Measurements from ENCODE around the gene PRSS8.

Gene PRSS8

DNA sequence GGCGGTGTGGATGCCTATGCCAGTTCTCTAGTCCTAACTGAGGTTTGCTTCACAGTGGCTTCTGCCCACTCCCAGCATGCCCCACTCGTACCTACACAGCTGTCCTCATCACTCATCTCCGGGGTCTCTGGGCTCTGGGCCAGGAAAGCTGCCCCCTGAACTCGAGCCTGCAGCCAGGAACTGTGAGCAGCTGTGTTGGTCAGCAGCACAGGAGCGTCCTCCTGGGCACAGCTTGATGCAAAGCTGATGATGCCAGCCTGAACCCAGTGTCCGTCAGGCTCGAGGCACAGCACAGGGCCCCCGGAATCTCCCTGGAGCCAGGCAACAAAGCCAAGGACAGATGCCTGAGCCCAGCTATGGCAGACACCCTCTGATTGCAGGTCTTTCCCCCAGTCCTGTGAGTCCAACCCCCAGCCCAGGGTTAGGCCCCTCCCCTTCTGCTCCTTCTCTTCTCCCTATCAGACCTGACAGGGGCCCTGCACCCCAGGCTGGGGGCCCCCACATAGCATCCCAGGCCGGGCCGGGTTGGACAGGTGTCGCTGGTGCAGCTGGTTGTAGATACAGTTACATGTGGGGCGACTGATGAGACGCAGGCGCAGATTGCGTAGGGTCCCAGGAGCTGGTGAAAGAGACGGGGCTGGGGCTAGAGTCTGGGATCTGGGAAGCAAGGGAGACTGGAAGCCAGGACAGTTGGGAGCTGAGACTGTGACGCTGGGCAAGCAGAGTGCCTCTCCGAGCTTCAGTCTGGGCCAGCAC, 49.5 kb downstream of the PRSS8 start:
- DNase-seq (ENCODE audit: extremely low spot score) = no peak
- TF ChIP-seq FOXK2 (IDR thresholded peaks at IDR 0.05) = no peak
- no peak for TF ChIP-seq BHLHE40 (IDR thresholded peaks at IDR 0.05; ENCODE audit: borderline replicate concordance)
- no peak for TF ChIP-seq ZNF384 (IDR thresholded peaks at IDR 0.05)
- TF ChIP-seq NFRKB (IDR thresholded peaks at IDR 0.05) = no peak
- no peak for TF ChIP-seq CTBP1 (IDR thresholded peaks at IDR 0.05; ENCODE audit: borderline replicate concordance)
- TF ChIP-seq, protein P1, sequence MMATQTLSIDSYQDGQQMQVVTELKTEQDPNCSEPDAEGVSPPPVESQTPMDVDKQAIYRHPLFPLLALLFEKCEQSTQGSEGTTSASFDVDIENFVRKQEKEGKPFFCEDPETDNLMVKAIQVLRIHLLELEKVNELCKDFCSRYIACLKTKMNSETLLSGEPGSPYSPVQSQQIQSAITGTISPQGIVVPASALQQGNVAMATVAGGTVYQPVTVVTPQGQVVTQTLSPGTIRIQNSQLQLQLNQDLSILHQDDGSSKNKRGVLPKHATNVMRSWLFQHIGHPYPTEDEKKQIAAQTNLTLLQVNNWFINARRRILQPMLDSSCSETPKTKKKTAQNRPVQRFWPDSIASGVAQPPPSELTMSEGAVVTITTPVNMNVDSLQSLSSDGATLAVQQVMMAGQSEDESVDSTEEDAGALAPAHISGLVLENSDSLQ (IDR thresholded peaks at IDR 0.05) = no peak
- TF ChIP-seq ARNT (IDR thresholded peaks at IDR 0.05) = no peak
- no peak for TF ChIP-seq TARDBP (IDR thresholded peaks at IDR 0.05)
- TF ChIP-seq L3MBTL2 (conservative IDR thresholded peaks at IDR 0.05) = no peak
- no peak for TF ChIP-seq ELF4 (IDR thresholded peaks at IDR 0.05)
- TF ChIP-seq SP1 (IDR thresholded peaks at IDR 0.05) = no peak
- TF ChIP-seq LEF1 (IDR thresholded peaks at IDR 0.05; ENCODE audit: borderline replicate concordance) = no peak
- no peak for TF ChIP-seq SUZ12 (IDR thresholded peaks at IDR 0.05)
- no peak for TF ChIP-seq HDGF (IDR thresholded peaks at IDR 0.05; ENCODE audit: borderline replicate concordance)
- no peak for TF ChIP-seq FOXM1 (IDR thresholded peaks at IDR 0.05; ENCODE audit: borderline replicate concordance)
- TF ChIP-seq FOXA1 (IDR thresholded peaks at IDR 0.05) = no peak
- POLR2A ChIA-PET = interaction anchor here (0.7 to 3.2 kb wide), 4 partner anchors 9 to 422 kb away, joined by 3 to 23 read pairs (median 4); partner anchors contain the start of genes KAT8, RUSF1, ZNF646 and ZNF668
- CTCF ChIA-PET = no interaction called here

DNA sequence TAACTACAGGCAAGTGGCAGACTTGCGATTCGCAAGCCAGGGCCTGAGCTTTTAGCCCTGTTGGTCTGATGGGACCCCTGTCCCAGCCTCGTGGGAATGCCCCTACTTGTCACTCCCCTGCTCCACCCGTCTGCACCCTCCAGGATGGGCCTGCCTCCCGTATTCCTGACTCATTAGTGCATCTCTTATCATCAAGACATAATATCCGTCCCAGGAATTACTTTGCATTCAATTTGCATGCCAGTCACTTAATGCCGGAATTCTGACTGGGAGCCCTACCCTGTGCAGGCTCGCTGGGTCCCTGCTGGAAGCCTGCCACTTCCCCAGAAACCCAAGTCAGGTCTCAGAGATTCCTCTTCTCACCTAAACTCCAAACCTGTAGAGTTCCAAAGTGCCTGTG, 50.1 kb downstream of the PRSS8 start:
- no peak for DNase-seq (ENCODE audit: extremely low spot score)
- TF ChIP-seq BHLHE40 (IDR thresholded peaks at IDR 0.05; ENCODE audit: borderline replicate concordance) (no peak), L3MBTL2 (conservative IDR thresholded peaks at IDR 0.05) (no peak), SUZ12 (IDR thresholded peaks at IDR 0.05) (no peak), TARDBP (IDR thresholded peaks at IDR 0.05) (no peak), ZNF384 (IDR thresholded peaks at IDR 0.05) (no peak), ELF4 (IDR thresholded peaks at IDR 0.05) (no peak), HDGF (IDR thresholded peaks at IDR 0.05; ENCODE audit: borderline replicate concordance) (no peak), CTBP1 (IDR thresholded peaks at IDR 0.05; ENCODE audit: borderline replicate concordance) (no peak), ARNT (IDR thresholded peaks at IDR 0.05) (no peak), SP1 (IDR thresholded peaks at IDR 0.05) (no peak), FOXM1 (IDR thresholded peaks at IDR 0.05; ENCODE audit: borderline replicate concordance) (no peak), FOXA1 (IDR thresholded peaks at IDR 0.05) (no peak), NFRKB (IDR thresholded peaks at IDR 0.05) (no peak), LEF1 (IDR thresholded peaks at IDR 0.05; ENCODE audit: borderline replicate concordance) (no peak), FOXK2 (IDR thresholded peaks at IDR 0.05) (no peak)
- TF ChIP-seq, protein P1 (IDR thresholded peaks at IDR 0.05) = no peak
- CTCF ChIA-PET = no interaction called here
- POLR2A ChIA-PET = interaction anchor here (0.7 to 3.2 kb wide), 4 partner anchors 8 to 423 kb away, joined by 3 to 23 read pairs (median 3); partner anchors contain the start of genes KAT8, RUSF1, ZNF646 and ZNF668

DNA sequence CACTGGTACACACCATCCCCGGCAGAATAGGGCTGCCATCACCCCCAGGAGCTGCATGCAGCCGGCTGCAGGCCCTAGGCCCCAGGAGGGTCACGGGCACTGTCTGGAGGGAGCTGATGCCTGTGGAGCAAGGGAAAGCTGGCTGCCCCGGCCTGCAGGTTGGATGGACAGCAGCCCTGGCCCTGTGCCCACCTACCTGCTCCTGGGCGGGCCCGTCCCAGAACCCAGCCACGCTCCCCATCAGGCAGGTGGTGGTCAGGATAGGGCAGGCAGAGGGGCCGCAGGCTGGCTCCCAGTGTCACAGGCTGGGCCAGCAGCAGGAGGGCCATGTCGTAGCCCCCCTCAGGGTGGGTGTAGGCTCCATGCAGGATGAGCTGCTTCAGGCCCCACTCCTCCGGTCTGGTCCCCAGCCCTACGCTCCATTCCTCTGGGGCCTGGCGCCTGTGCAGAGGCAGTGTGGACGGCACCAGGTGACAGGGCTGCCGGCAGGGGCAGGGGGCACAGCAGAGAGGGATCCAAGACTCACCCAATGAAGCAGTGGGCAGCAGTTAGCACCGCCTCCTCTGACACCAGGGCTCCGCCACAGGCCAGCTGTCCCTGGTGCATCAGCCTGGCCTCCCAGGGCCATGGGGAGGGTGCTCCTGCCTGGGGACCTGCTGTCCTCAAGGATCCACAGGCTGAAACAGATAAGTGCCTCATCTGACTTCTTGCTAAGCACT, 50.8 kb downstream of the PRSS8 start:
- TF ChIP-seq FOXM1 (IDR thresholded peaks at IDR 0.05; ENCODE audit: borderline replicate concordance) = no peak
- TF ChIP-seq CTBP1 (IDR thresholded peaks at IDR 0.05; ENCODE audit: borderline replicate concordance) = no peak
- TF ChIP-seq SP1 (IDR thresholded peaks at IDR 0.05) = no peak
- TF ChIP-seq ELF4 (IDR thresholded peaks at IDR 0.05) = no peak
- TF ChIP-seq LEF1 (IDR thresholded peaks at IDR 0.05; ENCODE audit: borderline replicate concordance) = no peak
- TF ChIP-seq BHLHE40 (IDR thresholded peaks at IDR 0.05; ENCODE audit: borderline replicate concordance) = no peak
- no peak for TF ChIP-seq HDGF (IDR thresholded peaks at IDR 0.05; ENCODE audit: borderline replicate concordance)
- DNase-seq (ENCODE audit: extremely low spot score) = no peak
- POLR2A ChIA-PET = interaction anchor here (0.8 to 3.2 kb wide), 2 partner anchors 9 to 10 kb away, joined by 3 to 23 read pairs; partner anchors contain the start of genes ZNF646 and ZNF668
- CTCF ChIA-PET = no interaction called here

DNA sequence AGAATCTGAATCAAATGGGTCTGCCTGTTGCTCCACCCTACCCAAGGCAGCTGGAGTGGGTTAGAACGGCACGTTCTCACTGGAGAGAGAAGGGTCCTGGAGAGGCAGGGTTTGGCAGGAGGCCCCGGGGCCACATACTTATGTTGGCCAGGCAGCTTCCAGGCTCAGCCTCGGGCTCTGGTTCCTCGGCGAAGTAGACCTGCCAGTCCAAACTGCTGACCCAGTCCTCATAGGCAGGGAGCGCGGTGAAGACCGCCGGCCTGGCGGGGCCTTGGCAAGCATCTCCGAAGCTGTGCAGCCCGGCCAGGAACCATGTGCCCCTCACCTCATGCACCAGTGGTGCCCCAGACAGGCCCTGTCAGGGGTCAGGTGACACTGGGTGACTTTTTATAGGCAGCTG, 51.5 kb downstream of the PRSS8 start:
- ChIA-PET POLR2A (interaction anchor here (3.2 kb wide), 1 partner anchor 9 kb away, joined by 23 read pairs; the partner anchor contains the start of genes ZNF646 and ZNF668), CTCF (no interaction called here)
- no peak for TF ChIP-seq NFRKB (IDR thresholded peaks at IDR 0.05)
- TF ChIP-seq HDGF (IDR thresholded peaks at IDR 0.05; ENCODE audit: borderline replicate concordance) = no peak
- no peak for TF ChIP-seq L3MBTL2 (conservative IDR thresholded peaks at IDR 0.05)
- no peak for TF ChIP-seq FOXM1 (IDR thresholded peaks at IDR 0.05; ENCODE audit: borderline replicate concordance)
- TF ChIP-seq SP1 (IDR thresholded peaks at IDR 0.05) = no peak
- TF ChIP-seq SUZ12 (IDR thresholded peaks at IDR 0.05) = no peak
- TF ChIP-seq CTBP1 (IDR thresholded peaks at IDR 0.05; ENCODE audit: borderline replicate concordance) = no peak
- no peak for TF ChIP-seq BHLHE40 (IDR thresholded peaks at IDR 0.05; ENCODE audit: borderline replicate concordance)
- TF ChIP-seq FOXA1 (IDR thresholded peaks at IDR 0.05) = no peak
- no peak for TF ChIP-seq LEF1 (IDR thresholded peaks at IDR 0.05; ENCODE audit: borderline replicate concordance)
- DNase-seq (ENCODE audit: extremely low spot score) = no peak

DNA sequence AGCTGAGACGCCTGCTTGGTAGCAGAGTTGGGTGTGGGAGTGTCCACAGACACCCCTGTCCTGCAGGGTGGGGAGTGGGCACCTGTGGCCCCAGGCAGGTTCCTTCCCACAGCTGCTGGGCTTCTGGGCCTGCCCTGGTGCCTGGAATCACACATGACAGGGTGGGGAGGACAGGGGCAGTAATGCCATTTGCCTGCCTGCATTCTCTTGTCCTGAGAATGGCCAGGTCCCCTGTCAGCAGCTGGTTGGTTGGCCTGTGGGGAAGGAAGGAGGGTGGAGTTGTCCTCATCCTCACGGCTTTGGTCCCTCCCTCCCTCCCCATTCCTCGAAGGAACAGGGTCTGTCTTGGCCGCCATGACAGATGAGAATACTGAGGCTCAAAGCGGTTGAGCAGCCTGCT, 52.0 kb downstream of the PRSS8 start:
- CTCF ChIA-PET = no interaction called here
- TF ChIP-seq, protein P1 (IDR thresholded peaks at IDR 0.05) = no peak
- no peak for TF ChIP-seq TARDBP (IDR thresholded peaks at IDR 0.05)
- no peak for DNase-seq (ENCODE audit: extremely low spot score)
- POLR2A ChIA-PET = interaction anchor here (1.2 to 3.2 kb wide), 2 partner anchors 9 to 10 kb away, joined by 4 to 23 read pairs; partner anchors contain the start of genes ZNF646 and ZNF668
